Neural progenitor cell (in vitro differentiated cells): Measurements from ENCODE around the gene ABCB6. TPM values are rescaled to one million over a fixed set of nuclear protein-coding genes. Genes with fewer than 3 reads are reported as not detected.

Source experiments
- DNase-seq: peaks from one replicate; pipeline ENCODE4 v3.0.0-alpha.2; 2016; ENCODE audit warnings: low spot score
- H2AFZ ChIP-seq: fragments of 200-600 bp; sonication (generic); replicated peaks from 2 replicates; pipeline ENCODE4 v1.6.1; 2016; ENCODE audit warnings: antibody characterized with exemption
- H3F3A ChIP-seq: fragments of 200-600 bp; sonication (generic); 2 replicates; pipeline ENCODE4 v1.6.1; 2016; ENCODE audit warnings: antibody characterized with exemption, low read depth
- H3K27ac ChIP-seq: fragments of 200-600 bp; sonication (generic); 2 replicates; pipeline ENCODE4 v1.5.1; 2016; ENCODE audit warnings: mild to moderate bottlenecking
- H3K27me3 ChIP-seq: fragments of 200-600 bp; sonication (generic); 2 replicates; pipeline ENCODE4 v1.6.1; 2016; ENCODE audit warnings: mild to moderate bottlenecking, moderate library complexity
- H3K36me3 ChIP-seq: fragments of 200-600 bp; sonication (generic); 2 replicates; pipeline ENCODE4 v1.5.1; 2016
- H3K4me1 ChIP-seq: fragments of 200-600 bp; sonication (generic); 2 replicates; pipeline ENCODE4 v1.6.1; 2016; ENCODE audit warnings: mixed run types
- H3K4me2 ChIP-seq: fragments of 200-600 bp; sonication (generic); 2 replicates; pipeline ENCODE4 v1.6.1; 2016
- H3K4me3 ChIP-seq: fragments of 200-600 bp; sonication (generic); 2 replicates; pipeline ENCODE4 v1.5.1; 2016
- H3K79me2 ChIP-seq: fragments of 200-600 bp; sonication (generic); 2 replicates; pipeline ENCODE4 v1.6.1; 2016; ENCODE audit warnings: low read depth
- H3K9ac ChIP-seq: fragments of 200-600 bp; sonication (generic); 2 replicates; pipeline ENCODE4 v1.6.1; 2016
- H3K9me3 ChIP-seq: fragments of 200-600 bp; sonication (generic); 2 replicates; pipeline ENCODE4 v1.5.1; 2016; ENCODE audit warnings: low read depth
- H4K20me1 ChIP-seq: fragments of 200-600 bp; sonication (generic); 2 replicates; pipeline ENCODE4 v1.6.1; 2016; ENCODE audit warnings: low read depth
- H3K27ac Mint-ChIP-seq: 3 replicates; pipeline ENCODE4 v1.8.0; 2021; ENCODE audit warnings: mixed read lengths
- H3K27me3 Mint-ChIP-seq: 2 replicates; pipeline ENCODE4 v1.8.0; 2022; ENCODE audit warnings: low read depth, mild to moderate bottlenecking, inconsistent platforms, moderate library complexity, mixed read lengths; ENCODE audit not compliant: insufficient read depth
- H3K36me3 Mint-ChIP-seq: 3 replicates; pipeline ENCODE4 v1.8.0; 2021; ENCODE audit warnings: mixed read lengths
- H3K4me1 Mint-ChIP-seq: 3 replicates; pipeline ENCODE4 v1.8.0; 2021; ENCODE audit warnings: mixed read lengths
- H3K4me3 Mint-ChIP-seq: 3 replicates; pipeline ENCODE4 v1.8.0; 2021; ENCODE audit warnings: mild to moderate bottlenecking, moderate library complexity, mixed read lengths
- H3K9me3 Mint-ChIP-seq: 3 replicates; pipeline ENCODE4 v1.8.0; 2020; ENCODE audit warnings: mixed read lengths
- EZH2 ChIP-seq: fragments of 200-600 bp; sonication (generic); IDR thresholded peaks from 2 replicates; pipeline ENCODE4 v1.6.1; 2017; ENCODE audit warnings: antibody characterized with exemption, mild to moderate bottlenecking, moderate library complexity
- EZH2phosphoT487 ChIP-seq: fragments of 200-600 bp; sonication (generic); IDR thresholded peaks from 2 replicates; pipeline ENCODE4 v1.6.1; 2017; ENCODE audit warnings: antibody characterized with exemption
- total RNA-seq: library from RNA; depleted of rRNA; stranded (reverse); fragments of >200 nt; gene quantifications from 2 replicates; pipeline ENCODE4 v1.2.3, GENCODE V29; 2015; ENCODE audit warnings: low replicate concordance
- TF ChIP-seq, protein P1 (sequence below): fragments of 200-600 bp; sonication (generic); IDR thresholded peaks from 2 replicates; pipeline ENCODE4 v1.5.1; 2017; ENCODE audit warnings: antibody characterized with exemption, mild to moderate bottlenecking

The ABCB6 gene
- total RNA-seq, 1 donor from 2014 or later: 14.3 TPM

- peak within 1 kb of the TSS; percentile 88 for H3K4me2 ChIP-seq
Measured at GRCh38 chr2:219160186-219161017, 58.4 kb downstream of the ABCB6 start, which contains the start of gene NHEJ1. TSS of gene NHEJ1 (minus strand) at chr2:219160815. CDS start at chr2:219158362, 2,453 bp downstream.

More at GRCh38 chr2:219160186-219161017, 58.4 kb downstream of the ABCB6 start, which contains the start of gene NHEJ1:
- Mint-ChIP-seq H3K27me3 (no peaks in the 10 kb centered on the region), H3K4me1 (peaks cover 14% of the 10 kb centered on the region), H3K4me3 (peak within 1 kb of the TSS; percentile 93), H3K9me3 (no peaks in the 10 kb centered on the region), H3K27ac (peak within 1 kb of the TSS; percentile 98), H3K36me3 (peaks cover 3% of the 10 kb centered on the region)
- no peaks in the 10 kb centered on the region for H3K9me3 ChIP-seq
- peak within 1 kb of the TSS; percentile 73 for H3K27ac ChIP-seq
- H4K20me1 ChIP-seq: peaks cover 27% of the 10 kb centered on the region
- peaks cover 27% of the 10 kb centered on the region for H3F3A ChIP-seq
- DNase-seq: peak; percentile 95
- no peaks in the 10 kb centered on the region for H3K79me2 ChIP-seq
- peak within 1 kb of the TSS; percentile 86 for H2AFZ ChIP-seq
- H3K4me3 ChIP-seq: peak within 1 kb of the TSS; percentile 67
- no peaks in the 10 kb centered on the region for H3K36me3 ChIP-seq
- H3K9ac ChIP-seq: peak within 1 kb of the TSS; percentile 61
- peaks cover 10% of the 10 kb centered on the region for H3K27me3 ChIP-seq
- H3K4me1 ChIP-seq: peaks cover 8% of the 10 kb centered on the region
- peak; percentile 15 for TF ChIP-seq EZH2
- TF ChIP-seq, protein P1, sequence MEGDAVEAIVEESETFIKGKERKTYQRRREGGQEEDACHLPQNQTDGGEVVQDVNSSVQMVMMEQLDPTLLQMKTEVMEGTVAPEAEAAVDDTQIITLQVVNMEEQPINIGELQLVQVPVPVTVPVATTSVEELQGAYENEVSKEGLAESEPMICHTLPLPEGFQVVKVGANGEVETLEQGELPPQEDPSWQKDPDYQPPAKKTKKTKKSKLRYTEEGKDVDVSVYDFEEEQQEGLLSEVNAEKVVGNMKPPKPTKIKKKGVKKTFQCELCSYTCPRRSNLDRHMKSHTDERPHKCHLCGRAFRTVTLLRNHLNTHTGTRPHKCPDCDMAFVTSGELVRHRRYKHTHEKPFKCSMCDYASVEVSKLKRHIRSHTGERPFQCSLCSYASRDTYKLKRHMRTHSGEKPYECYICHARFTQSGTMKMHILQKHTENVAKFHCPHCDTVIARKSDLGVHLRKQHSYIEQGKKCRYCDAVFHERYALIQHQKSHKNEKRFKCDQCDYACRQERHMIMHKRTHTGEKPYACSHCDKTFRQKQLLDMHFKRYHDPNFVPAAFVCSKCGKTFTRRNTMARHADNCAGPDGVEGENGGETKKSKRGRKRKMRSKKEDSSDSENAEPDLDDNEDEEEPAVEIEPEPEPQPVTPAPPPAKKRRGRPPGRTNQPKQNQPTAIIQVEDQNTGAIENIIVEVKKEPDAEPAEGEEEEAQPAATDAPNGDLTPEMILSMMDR: peak; percentile 96
- TF ChIP-seq EZH2phosphoT487: peak; percentile 16

Other genes with a start within 250 kb of the ABCB6 start
- gene FEV, start 233.8 kb downstream of the ABCB6 start, total RNA-seq: not detected in 2 replicates
- gene CRYBA2, start 225.5 kb downstream of the ABCB6 start, total RNA-seq: not detected in 2 replicates
- 0.22 and 0.80 TPM in 2 replicates for gene CFAP65, start 177.4 kb downstream of the ABCB6 start, total RNA-seq
- gene IHH, start 158.0 kb downstream of the ABCB6 start, total RNA-seq: 0.06 TPM in 1 of 2 replicates, not detected in the other
- 23.9 and 25.5 TPM in 2 replicates for gene NHEJ1, start 58.1 kb downstream of the ABCB6 start, total RNA-seq
- 0.06 and 1.4 TPM in 2 replicates for gene SLC23A3, start 48.9 kb downstream of the ABCB6 start, total RNA-seq
- gene CNPPD1, start 42.0 kb downstream of the ABCB6 start, total RNA-seq: 15.8 and 21.8 TPM in 2 replicates
- 32.9 and 53.5 TPM in 2 replicates for gene RETREG2, start 40.7 kb downstream of the ABCB6 start, total RNA-seq
- 13.6 and 23.8 TPM in 2 replicates for gene ZFAND2B, start 12.2 kb downstream of the ABCB6 start, total RNA-seq
- 32.7 and 40.3 TPM in 2 replicates for gene ATG9A, start 10.7 kb upstream of the ABCB6 start, total RNA-seq
- gene ANKZF1, start 10.8 kb upstream of the ABCB6 start, total RNA-seq: 65.9 and 76.3 TPM in 2 replicates
- gene GLB1L, start 26.5 kb upstream of the ABCB6 start, total RNA-seq: 7.2 and 14.7 TPM in 2 replicates
- gene STK16, start 26.5 kb upstream of the ABCB6 start, total RNA-seq: 19.9 and 26.8 TPM in 2 replicates
- gene TUBA4B, start 34.3 kb upstream of the ABCB6 start, total RNA-seq: not detected in 2 replicates
- gene TUBA4A, start 35.0 kb upstream of the ABCB6 start, total RNA-seq: 0.56 TPM in 1 of 2 replicates, not detected in the other
- 35.0 and 37.0 TPM in 2 replicates for gene DNAJB2, start 60.4 kb upstream of the ABCB6 start, total RNA-seq
- gene PTPRN, start 90.4 kb upstream of the ABCB6 start, total RNA-seq: 0.60 and 4.2 TPM in 2 replicates
- not detected in 2 replicates for gene RESP18, start 113.8 kb upstream of the ABCB6 start, total RNA-seq
- 36.6 and 120 TPM in 2 replicates for gene DNPEP, start 169.0 kb upstream of the ABCB6 start, total RNA-seq
- gene DES, start 199.4 kb upstream of the ABCB6 start, total RNA-seq: 0.31 TPM in 1 of 2 replicates, not detected in the other
- gene SPEG, start 215.9 kb upstream of the ABCB6 start, total RNA-seq: 5.6 and 18.4 TPM in 2 replicates